ENCODE data around the gene RPS6KA5.
A peak's percentile ranks its signal among the peaks of the same experiment; 100 is the strongest.

Gene RPS6KA5

GRCh38 chr14:91016800-91017410 is 43.5 kb downstream of the RPS6KA5 start:
- no peak overlapping the region for H3K4me3 ChIP-seq (replicated peaks; ENCODE audit: insufficient read depth, low read length)
- no peaks in the 10 kb centered on the region for H3K27me3 ChIP-seq (ENCODE audit: insufficient read depth, poor library complexity, severe bottlenecking)
- no peak for DNase-seq (ENCODE audit: low read depth in 1 of 2, low spot score in 1 of 2)
- H3K27ac ChIP-seq (replicated peaks) = no peak overlapping the region
- TF ChIP-seq SPI1 (IDR thresholded peaks at IDR 0.05; ENCODE audit: borderline replicate concordance, low read depth) (no peak), CTCF (IDR thresholded peaks at IDR 0.05; ENCODE audit: insufficient read depth, low read length) (no peak)

GRCh38 chr14:91015435-91015834 is 45.0 kb downstream of the RPS6KA5 start:
- TF ChIP-seq CTCF (IDR thresholded peaks at IDR 0.05; ENCODE audit: insufficient read depth, low read length) (no peak), REST (IDR thresholded peaks at IDR 0.05; ENCODE audit: insufficient replicate concordance, low read depth) (no peak), POLR2AphosphoS5 (IDR thresholded peaks at IDR 0.05; ENCODE audit: low read depth) (no peak), GABPA (IDR thresholded peaks at IDR 0.05; ENCODE audit: low read depth) (no peak), SPI1 (IDR thresholded peaks at IDR 0.05; ENCODE audit: borderline replicate concordance, low read depth) (no peak)
- Histone ChIP-seq H3K27me3 (ENCODE audit: insufficient read depth, poor library complexity, severe bottlenecking) (no peaks in the 10 kb centered on the region), H3K4me3 (replicated peaks; ENCODE audit: insufficient read depth, low read length) (no peak overlapping the region), H3K27ac (replicated peaks) (no peak overlapping the region)
- no peak for DNase-seq (ENCODE audit: low read depth in 1 of 2, low spot score in 1 of 2)

GRCh38 chr14:91012045-91012444 is 48.4 kb downstream of the RPS6KA5 start:
- no peak overlapping the region for H3K4me3 ChIP-seq (replicated peaks; ENCODE audit: insufficient read depth, low read length)
- DNase-seq (ENCODE audit: low read depth in 1 of 2, low spot score in 1 of 2) = no peak
- no peaks in the 10 kb centered on the region for H3K27me3 ChIP-seq (ENCODE audit: insufficient read depth, poor library complexity, severe bottlenecking)
- no peak overlapping the region for H3K27ac ChIP-seq (replicated peaks)
- TF ChIP-seq SPI1 (IDR thresholded peaks at IDR 0.05; ENCODE audit: borderline replicate concordance, low read depth) (no peak), POLR2AphosphoS5 (IDR thresholded peaks at IDR 0.05; ENCODE audit: low read depth) (no peak)

GRCh38 chr14:91010153-91010533 is 50.3 kb downstream of the RPS6KA5 start:
- peak overlapping the region; percentile 65 for H3K27ac ChIP-seq (replicated peaks)

More at GRCh38 chr14:91010153-91010533, 50.3 kb downstream of the RPS6KA5 start:
- no peak for DNase-seq (ENCODE audit: low read depth in 1 of 2, low spot score in 1 of 2)
- TF ChIP-seq POLR2AphosphoS5 (IDR thresholded peaks at IDR 0.05; ENCODE audit: low read depth) = no peak
- TF ChIP-seq GABPA (IDR thresholded peaks at IDR 0.05; ENCODE audit: low read depth) = no peak
- TF ChIP-seq CTCF (IDR thresholded peaks at IDR 0.05; ENCODE audit: insufficient read depth, low read length) = no peak
- TF ChIP-seq SPI1 (IDR thresholded peaks at IDR 0.05; ENCODE audit: borderline replicate concordance, low read depth) = no peak
- TF ChIP-seq REST (IDR thresholded peaks at IDR 0.05; ENCODE audit: insufficient replicate concordance, low read depth) = no peak
- H3K27me3 ChIP-seq (ENCODE audit: insufficient read depth, poor library complexity, severe bottlenecking) = no peaks in the 10 kb centered on the region
- no peak overlapping the region for H3K4me3 ChIP-seq (replicated peaks; ENCODE audit: insufficient read depth, low read length)

All from HL-60 (cell line).